ENCODE measurements around the gene ASAH2.
"Not testable (repeated sequence)": the region's sequence is repeated elsewhere in the genome, so short reads cannot be mapped to it uniquely, and the experiment has no call there.

Gene ASAH2

GRCh38 chr10:50250096-50250854, 1.0 kb downstream of the ASAH2 start:
- DNase-seq = no peak

- no peak for DNase-seq
These were observed 2.7 kb downstream of the ASAH2 start for GRCh38 chr10:50248598-50248997.

- DNase-seq = no peak
These were observed 3.3 kb downstream of the ASAH2 start for GRCh38 chr10:50248062-50248461.

- no peak for DNase-seq
These were observed 7.1 kb downstream of the ASAH2 start for GRCh38 chr10:50244201-50244600.

GRCh38 chr10:50242777-50243176, 8.5 kb downstream of the ASAH2 start:
- peak in 1 of 3 donors; percentile 28 for DNase-seq

GRCh38 chr10:50241478-50241877, 9.8 kb downstream of the ASAH2 start:
- not testable (repeated sequence) for DNase-seq

- DNase-seq = no peak
These were observed 16.8 kb downstream of the ASAH2 start for GRCh38 chr10:50234486-50234885.

GRCh38 chr10:50232261-50232639, 19.1 kb downstream of the ASAH2 start:
- peak in 2 of 3 donors; percentile 28 to 34 for DNase-seq

GRCh38 chr10:50231515-50232260, 19.6 kb downstream of the ASAH2 start:
- DNase-seq = peak; percentile 20 to 82 (median 73)

- DNase-seq = no peak
These were observed 21.9 kb downstream of the ASAH2 start for GRCh38 chr10:50229460-50229859.

GRCh38 chr10:50228672-50229071, 22.6 kb downstream of the ASAH2 start:
- no peak for DNase-seq

- DNase-seq = no peak
These were observed 24.7 kb downstream of the ASAH2 start for GRCh38 chr10:50226610-50227009.

- peak; percentile 65 to 71 (median 65) for DNase-seq
These were observed 26.9 kb downstream of the ASAH2 start for GRCh38 chr10:50224330-50224952.

GRCh38 chr10:50222199-50222598, 29.1 kb downstream of the ASAH2 start:
- no peak for DNase-seq

GRCh38 chr10:50221470-50221869, 29.8 kb downstream of the ASAH2 start:
- no peak for DNase-seq

GRCh38 chr10:50219646-50220045, 31.7 kb downstream of the ASAH2 start:
- no peak for DNase-seq

GRCh38 chr10:50219200-50219599, 32.1 kb downstream of the ASAH2 start:
- DNase-seq = no peak

GRCh38 chr10:50216894-50217293, 34.4 kb downstream of the ASAH2 start:
- peak; percentile 24 to 49 (median 45) for DNase-seq

GRCh38 chr10:50216418-50216817, 34.9 kb downstream of the ASAH2 start:
- DNase-seq = no peak

- no peak for DNase-seq
These were observed 39.6 kb downstream of the ASAH2 start for GRCh38 chr10:50211670-50212069.

- DNase-seq = no peak
These were observed 40.4 kb downstream of the ASAH2 start for GRCh38 chr10:50210876-50211275.
